CD4-positive, alpha-beta T cell (primary cell): Measurements from ENCODE around the gene SPATC1L. TPM values are rescaled to one million over a fixed set of nuclear protein-coding genes. Genes with fewer than 3 reads are reported as not detected.

ENCODE experiments used
- ATAC-seq: fragments of 200-7000 bp; cut with Tn5 transposase; one replicate; pipeline ENCODE4 v1.10.0; 2022; ENCODE audit warnings: mild to moderate bottlenecking; ENCODE audit not compliant: poor library complexity
- CTCF ChIA-PET: fragments of 350-600 bp; sonication (Branson Sonifier 250); formaldehyde crosslinking; loops from one replicate; lab custom pipeline; 2021; ENCODE audit warnings: antibody characterized with exemption, inconsistent platforms; lab: Charles Lee
- POLR2A ChIA-PET: fragments of 350-600 bp; sonication (Branson Sonifier 250); formaldehyde crosslinking; loops from one replicate; lab custom pipeline; 2021; ENCODE audit warnings: antibody characterized with exemption, inconsistent platforms; lab: Charles Lee
- DNase-seq, 14 experiments: peaks; one replicate each; pipeline ENCODE4 v3.0.0-alpha.2; 2013 to 2020; ENCODE audit warnings: mixed read lengths in 2 of 14
- H3K27ac ChIP-seq, 2 donors: one replicate each; pipeline versions ENCODE4 v1.5.1 to v1.7.0; 2013; ENCODE audit warnings: low read length in 2 of 2, low read depth in 1 of 2, mild to moderate bottlenecking in 1 of 2
- H3K27me3 ChIP-seq, 2 experiments: 1 replicate in 1 of 2; 2 replicates in 1 of 2; pipeline versions ENCODE4 v1.6.1 to v1.7.0; 2013; ENCODE audit warnings: low read length in 2 of 2, control low read depth in 1 of 2, mild to moderate bottlenecking in 1 of 2, moderate library complexity in 1 of 2; ENCODE audit not compliant: insufficient read depth in 2 of 2, control insufficient read depth in 1 of 2
- H3K36me3 ChIP-seq: one replicate; pipeline ENCODE4 v1.6.1; 2013; ENCODE audit warnings: low read length, control low read depth; ENCODE audit not compliant: insufficient read depth
- H3K4me1 ChIP-seq: one replicate; pipeline ENCODE4 v1.6.1; 2013; ENCODE audit warnings: low read length, control low read depth; ENCODE audit not compliant: insufficient read depth
- H3K4me3 ChIP-seq: one replicate; pipeline ENCODE4 v1.5.1; 2013; ENCODE audit warnings: mild to moderate bottlenecking, low read length, moderate library complexity
- H3K9me3 ChIP-seq, 2 experiments: 1 replicate in 1 of 2; 2 replicates in 1 of 2; pipeline versions ENCODE4 v1.6.1 to v1.7.0; 2013; ENCODE audit warnings: low read length in 2 of 2, mild to moderate bottlenecking in 2 of 2, control low read depth in 1 of 2, moderate library complexity in 1 of 2; ENCODE audit not compliant: control insufficient read depth in 1 of 2, insufficient read depth in 1 of 2
- H3K27ac Mint-ChIP-seq: one replicate; pipeline ENCODE4 v1.8.0; 2020; ENCODE audit warnings: mixed read lengths
- H3K27me3 Mint-ChIP-seq: one replicate; pipeline ENCODE4 v1.8.0; 2021; ENCODE audit warnings: mixed read lengths
- H3K36me3 Mint-ChIP-seq: one replicate; pipeline ENCODE4 v1.8.0; 2021; ENCODE audit warnings: low read depth, mixed read lengths
- H3K4me1 Mint-ChIP-seq: one replicate; pipeline ENCODE4 v1.8.0; 2021; ENCODE audit warnings: low read depth, mixed read lengths
- H3K4me3 Mint-ChIP-seq: one replicate; pipeline ENCODE4 v1.8.0; 2020; ENCODE audit warnings: mild to moderate bottlenecking, mixed read lengths
- H3K9me3 Mint-ChIP-seq: one replicate; pipeline ENCODE4 v1.8.0; 2020; ENCODE audit warnings: mixed read lengths
- CTCF ChIP-seq: fragments of 200-600 bp; IDR thresholded peaks from one replicate; pipeline ENCODE4 v1.8.0; 2022; ENCODE audit warnings: antibody characterized with exemption, mild to moderate bottlenecking
- intact Hi-C, 2 experiments: fragments of 100-400 bp; cut with DNase I in 1 of 2; cut with micrococcal nuclease in 1 of 2; formaldehyde crosslinking; loops; one replicate each; pipeline versions ENCODE4 v1.15.1 to v1.9.0; 2023 to 2025; cut with DNase I, micrococcal nuclease
- total RNA-seq, 174 experiments: library from RNA in 2 of 174; stranded (reverse) in 2 of 174; gene quantifications; one replicate each; pipeline ENCODE4 v1.2.3 and lab custom pipeline; 2021 to 2026

SPATC1L gene
- total RNA-seq, 2 experiments from 2014 or later = 2.8 to 3.0 TPM

DNA sequence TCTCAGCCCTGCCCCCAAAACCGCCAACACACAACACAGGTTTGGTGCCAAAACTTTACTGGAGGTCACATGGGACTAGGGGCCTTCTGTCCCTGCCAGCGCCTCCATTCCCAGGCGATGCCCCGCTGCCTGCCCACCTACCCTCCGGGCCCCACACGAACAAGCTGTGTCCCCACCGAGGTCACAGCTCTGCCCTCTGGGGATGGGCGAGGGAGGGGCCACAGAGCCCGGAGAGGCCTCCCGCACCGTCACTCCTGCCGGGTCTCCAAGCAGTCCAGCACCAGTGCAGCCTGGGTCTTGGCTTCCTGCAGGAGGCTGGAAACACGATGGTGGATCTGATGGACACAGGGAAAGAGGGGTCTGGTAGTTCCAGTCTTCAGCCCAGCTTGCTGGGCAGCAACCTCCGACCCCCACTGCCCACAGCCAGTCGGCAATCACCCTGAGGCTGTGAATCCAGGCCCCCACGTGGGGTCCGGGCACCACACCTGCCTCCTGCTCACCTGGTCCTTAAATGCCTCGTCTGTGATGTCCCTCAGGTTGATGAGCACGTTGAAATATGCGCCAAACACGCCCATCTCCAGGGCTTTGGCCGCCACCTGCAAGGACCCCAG is 47.4 kb downstream of the SPATC1L start:
- Histone ChIP-seq H3K4me1 (no peaks in the 10 kb centered on the region), H3K9me3 (no peaks in the 10 kb centered on the region), H3K4me3 (no peak overlapping the region), H3K27ac (no peak overlapping the region), H3K27me3 (peaks cover 0 to 3% of the 10 kb centered on the region in 2 experiments), H3K36me3 (no peaks in the 10 kb centered on the region)
- no peak for ATAC-seq
- no peak for TF ChIP-seq CTCF
- DNase-seq = no peak
- Mint-ChIP-seq H3K36me3 (no peaks in the 10 kb centered on the region), H3K9me3 (no peaks in the 10 kb centered on the region), H3K4me1 (no peaks in the 10 kb centered on the region), H3K4me3 (no peak overlapping the region), H3K27me3 (peaks cover 4% of the 10 kb centered on the region), H3K27ac (no peak overlapping the region)
- CTCF ChIA-PET = no interaction called here
- intact Hi-C loops = no loop called here
- POLR2A ChIA-PET = no interaction called here

DNA sequence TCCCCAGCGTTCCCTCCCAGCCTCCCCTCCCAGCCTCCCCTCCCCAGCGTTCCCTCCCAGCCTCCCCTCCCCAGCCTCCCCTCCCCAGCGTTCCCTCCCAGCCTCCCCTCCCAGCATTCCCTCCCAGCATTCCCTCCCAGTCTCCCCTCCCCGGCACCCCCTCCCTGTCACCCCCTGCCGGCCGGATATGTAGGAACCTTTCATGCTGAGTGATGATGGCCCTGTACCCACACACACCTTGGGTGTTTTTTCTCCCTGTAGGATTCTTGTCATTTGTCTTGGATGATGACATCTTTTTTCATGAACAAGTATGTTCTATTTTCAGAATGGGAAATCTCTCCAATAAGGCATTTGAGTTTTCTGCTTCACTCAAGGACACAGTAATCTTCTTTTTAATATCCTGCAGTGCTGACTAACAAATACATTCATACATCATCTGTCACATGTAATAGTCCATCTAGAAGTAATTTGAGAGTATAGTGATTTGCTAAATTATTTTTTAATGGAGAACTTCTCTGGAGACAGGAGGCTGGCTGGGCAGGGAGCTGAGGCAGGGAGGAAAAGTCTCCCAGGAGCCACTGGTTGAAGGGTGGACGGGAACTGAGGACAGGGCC is 48.4 kb downstream of the SPATC1L start:
- Histone ChIP-seq H3K9me3 (no peaks in the 10 kb centered on the region), H3K27me3 (peaks cover 0 to 3% of the 10 kb centered on the region in 2 experiments), H3K4me3 (no peak overlapping the region), H3K4me1 (no peaks in the 10 kb centered on the region), H3K27ac (no peak overlapping the region), H3K36me3 (no peaks in the 10 kb centered on the region)
- ChIA-PET CTCF (no interaction called here), POLR2A (no interaction called here)
- DNase-seq (no peak), ATAC-seq (no peak)
- Mint-ChIP-seq H3K4me1 (no peaks in the 10 kb centered on the region), H3K9me3 (no peaks in the 10 kb centered on the region), H3K4me3 (no peak overlapping the region), H3K36me3 (no peaks in the 10 kb centered on the region), H3K27me3 (peaks cover 4% of the 10 kb centered on the region), H3K27ac (no peak overlapping the region)
- TF ChIP-seq CTCF = no peak
- intact Hi-C loops = no loop called here

- intact Hi-C loops = no loop called here
- ChIA-PET CTCF (no interaction called here), POLR2A (no interaction called here)
- Mint-ChIP-seq H3K4me3 (no peak overlapping the region), H3K36me3 (no peaks in the 10 kb centered on the region), H3K27ac (no peak overlapping the region), H3K4me1 (no peaks in the 10 kb centered on the region), H3K9me3 (no peaks in the 10 kb centered on the region), H3K27me3 (peaks cover 4% of the 10 kb centered on the region)
- no peaks in the 10 kb centered on the region for H3K9me3 ChIP-seq
- H3K4me1 ChIP-seq = no peaks in the 10 kb centered on the region
- H3K27ac ChIP-seq = no peak overlapping the region
- TF ChIP-seq CTCF = no peak
- peaks cover 0 to 2% of the 10 kb centered on the region in 2 experiments for H3K27me3 ChIP-seq
- ATAC-seq = no peak
- H3K36me3 ChIP-seq = no peaks in the 10 kb centered on the region
- no peak for DNase-seq
- no peak overlapping the region for H3K4me3 ChIP-seq
Observed at GRCh38 chr21:46131838-46132651, 52.2 kb downstream of the SPATC1L start.
